AG08396 (cell line): ENCODE measurements around the gene MAP3K12.
"Not testable (repeated sequence)": the region's sequence is repeated elsewhere in the genome, so short reads cannot be mapped to it uniquely, and the experiment has no call there.

Source experiments
- DNase-seq: peaks from one replicate; pipeline ENCODE4 v3.0.0; 2012; ENCODE audit warnings: low spot score, mixed read lengths

Gene MAP3K12

GRCh38 chr12:53441040-53441833 lies 58.0 kb downstream of the MAP3K12 start, which contains the start of gene PRR13:
Gene PRR13 (plus strand): TSS chr12:53441734. CDS start chr12:53442715, 981 bp downstream.
- DNase-seq, result peak; percentile 96

GRCh38 chr12:53439582-53439981 lies 59.7 kb downstream of the MAP3K12 start:
- DNase-seq, result not testable (repeated sequence)

- DNase-seq, result not testable (repeated sequence)
Observed at GRCh38 chr12:53435326-53435725, 63.9 kb downstream of the MAP3K12 start.

- DNase-seq, result no peak
Observed at GRCh38 chr12:53431187-53431586, 68.1 kb downstream of the MAP3K12 start.

- no peak for DNase-seq
Observed at GRCh38 chr12:53430116-53430515, 69.1 kb downstream of the MAP3K12 start.
